Duodenal mucosa (tissue), 2 donors: ENCODE measurements around the gene PAPOLA.
A peak's percentile ranks its signal among the peaks of the same experiment; 100 is the strongest.

Experiments used
- H3K27ac ChIP-seq: one replicate; pipeline ENCODE4 v1.7.0; 2013; ENCODE audit warnings: low read depth, low read length
- H3K27me3 ChIP-seq, 2 donors: one replicate each; pipeline ENCODE4 v1.7.0; 2013; ENCODE audit warnings: low read length in 2 of 2, control low read depth in 1 of 2; ENCODE audit not compliant: insufficient read depth in 2 of 2, control insufficient read depth in 1 of 2
- H3K36me3 ChIP-seq, 2 donors: one replicate each; pipeline ENCODE4 v1.7.0; 2013; ENCODE audit warnings: low read length in 2 of 2, control low read depth in 1 of 2; ENCODE audit not compliant: insufficient read depth in 2 of 2, control insufficient read depth in 1 of 2
- H3K4me1 ChIP-seq, 2 donors: one replicate each; pipeline ENCODE4 v1.7.0; 2013; ENCODE audit warnings: low read length in 2 of 2, control low read depth in 1 of 2; ENCODE audit not compliant: insufficient read depth in 2 of 2, control insufficient read depth in 1 of 2
- H3K4me3 ChIP-seq, 2 donors: one replicate each; pipeline ENCODE4 v1.7.0; 2013; ENCODE audit warnings: low read length in 2 of 2, low read depth in 1 of 2
- H3K9ac ChIP-seq, 2 donors: one replicate each; pipeline ENCODE4 v1.7.0; 2013; ENCODE audit warnings: low read length in 2 of 2, low read depth in 1 of 2
- H3K9me3 ChIP-seq, 2 donors: one replicate each; pipeline ENCODE4 v1.7.0; 2013; ENCODE audit warnings: low read length in 2 of 2, control low read depth in 1 of 2; ENCODE audit not compliant: control insufficient read depth in 1 of 2

PAPOLA gene

DNA sequence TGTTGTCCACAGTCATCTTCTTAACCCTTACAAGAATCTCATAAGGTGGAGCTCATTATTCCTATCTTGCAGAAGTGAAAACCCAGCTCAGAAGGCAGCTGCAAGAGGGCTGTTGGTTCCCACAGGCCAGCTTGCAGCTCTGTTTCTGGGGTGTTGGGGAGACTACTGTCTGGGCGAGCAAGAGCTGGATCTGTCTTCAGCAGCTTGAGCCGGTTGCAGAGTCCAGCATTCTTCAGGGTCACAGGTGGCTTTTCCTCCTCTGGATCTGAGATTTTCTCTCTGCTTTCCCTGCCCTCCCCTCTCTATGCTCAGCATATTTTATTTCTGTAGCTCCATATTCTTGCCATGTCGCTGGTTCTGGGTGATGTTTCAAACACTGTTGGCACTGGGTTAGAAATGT is 87.4 kb downstream of the PAPOLA start:
- no peaks in the 10 kb centered on the region for H3K36me3 ChIP-seq
- H3K9ac ChIP-seq: no peak overlapping the region
- H3K9me3 ChIP-seq: no peaks in the 10 kb centered on the region
- H3K27me3 ChIP-seq: peaks cover 14 to 16% of the 10 kb centered on the region in 2 donors
- no peak overlapping the region for H3K4me3 ChIP-seq
- peaks cover 10 to 11% of the 10 kb centered on the region in 2 donors for H3K4me1 ChIP-seq
- no peak overlapping the region for H3K27ac ChIP-seq

GRCh38 chr14:96590190-96590864 is 88.1 kb downstream of the PAPOLA start:
- Histone ChIP-seq H3K9ac (no peak overlapping the region), H3K4me3 (no peak overlapping the region), H3K36me3 (no peaks in the 10 kb centered on the region), H3K9me3 (no peaks in the 10 kb centered on the region), H3K27me3 (peaks cover 9 to 16% of the 10 kb centered on the region in 2 donors), H3K4me1 (peaks cover 10 to 11% of the 10 kb centered on the region in 2 donors), H3K27ac (no peak overlapping the region)

DNA sequence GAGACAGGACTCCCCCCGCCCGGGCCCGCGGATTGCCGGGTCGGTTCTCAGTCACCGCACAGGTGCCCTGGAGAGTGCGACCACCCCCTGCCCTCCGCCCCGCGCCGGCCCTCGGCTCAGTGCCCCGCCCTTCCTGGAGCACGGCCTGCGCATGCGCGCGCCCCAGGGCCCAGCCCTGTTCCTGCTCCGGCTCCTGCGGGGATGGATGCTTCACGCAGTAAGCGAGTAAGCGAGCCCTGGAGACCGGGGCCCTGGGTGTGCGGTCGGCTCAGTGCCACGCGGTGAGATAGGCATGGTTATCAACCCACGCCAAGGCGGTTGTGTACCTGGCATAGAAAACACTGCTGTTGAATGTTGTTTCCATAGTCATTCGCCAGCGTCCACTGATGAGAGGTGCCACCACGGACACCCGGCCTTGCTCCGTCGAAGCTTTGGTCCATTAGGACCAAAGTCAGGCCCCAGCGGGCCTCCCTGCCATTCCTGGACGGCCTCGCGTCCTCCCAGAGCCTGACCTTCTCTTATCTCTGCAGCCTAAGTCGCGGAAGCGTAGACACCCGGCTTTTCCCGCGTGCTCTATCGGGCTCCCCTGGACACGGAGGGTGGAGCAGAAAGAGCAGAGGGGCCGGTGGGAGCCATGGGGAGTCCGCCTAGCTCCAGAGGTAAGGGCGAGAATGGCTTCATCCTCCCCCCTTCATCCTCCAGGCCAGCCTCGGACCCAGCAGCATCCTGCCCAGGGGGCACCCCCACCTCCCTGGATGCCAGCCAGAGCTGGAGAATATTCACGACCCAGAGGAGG is 90.6 kb downstream of the PAPOLA start:
- no peaks in the 10 kb centered on the region for H3K9me3 ChIP-seq
- no peaks in the 10 kb centered on the region for H3K36me3 ChIP-seq
- peak overlapping the region; percentile 55 to 64 for H3K4me3 ChIP-seq
- H3K27ac ChIP-seq: no peak overlapping the region
- H3K9ac ChIP-seq: no peak overlapping the region
- peaks cover 10 to 11% of the 10 kb centered on the region in 2 donors for H3K4me1 ChIP-seq
- H3K27me3 ChIP-seq: peaks cover 4 to 8% of the 10 kb centered on the region in 2 donors

GRCh38 chr14:96594961-96595360 is 92.8 kb downstream of the PAPOLA start:
- no peak overlapping the region for H3K27ac ChIP-seq
- no peaks in the 10 kb centered on the region for H3K9me3 ChIP-seq
- no peak overlapping the region for H3K4me3 ChIP-seq
- H3K9ac ChIP-seq: no peak overlapping the region
- peaks cover 4 to 8% of the 10 kb centered on the region in 2 donors for H3K27me3 ChIP-seq
- no peaks in the 10 kb centered on the region for H3K36me3 ChIP-seq
- H3K4me1 ChIP-seq: peaks cover 19 to 24% of the 10 kb centered on the region in 2 donors

- no peak overlapping the region for H3K4me3 ChIP-seq
- H3K27ac ChIP-seq: no peak overlapping the region
- H3K27me3 ChIP-seq: peaks cover 4 to 12% of the 10 kb centered on the region in 2 donors
- H3K4me1 ChIP-seq: peaks cover 14 to 18% of the 10 kb centered on the region in 2 donors
- H3K9me3 ChIP-seq: no peaks in the 10 kb centered on the region
- H3K36me3 ChIP-seq: no peaks in the 10 kb centered on the region
- no peak overlapping the region for H3K9ac ChIP-seq
Measured at GRCh38 chr14:96597680-96598079, 95.5 kb downstream of the PAPOLA start.

GRCh38 chr14:96598332-96598928 is 96.2 kb downstream of the PAPOLA start:
- Histone ChIP-seq H3K4me1 (peaks cover 9 to 13% of the 10 kb centered on the region in 2 donors), H3K9ac (no peak overlapping the region), H3K4me3 (peak overlapping the region in 1 of 2 donors; percentile 8), H3K9me3 (no peaks in the 10 kb centered on the region), H3K36me3 (no peaks in the 10 kb centered on the region), H3K27ac (no peak overlapping the region), H3K27me3 (peaks cover 0 to 8% of the 10 kb centered on the region in 2 donors)

DNA sequence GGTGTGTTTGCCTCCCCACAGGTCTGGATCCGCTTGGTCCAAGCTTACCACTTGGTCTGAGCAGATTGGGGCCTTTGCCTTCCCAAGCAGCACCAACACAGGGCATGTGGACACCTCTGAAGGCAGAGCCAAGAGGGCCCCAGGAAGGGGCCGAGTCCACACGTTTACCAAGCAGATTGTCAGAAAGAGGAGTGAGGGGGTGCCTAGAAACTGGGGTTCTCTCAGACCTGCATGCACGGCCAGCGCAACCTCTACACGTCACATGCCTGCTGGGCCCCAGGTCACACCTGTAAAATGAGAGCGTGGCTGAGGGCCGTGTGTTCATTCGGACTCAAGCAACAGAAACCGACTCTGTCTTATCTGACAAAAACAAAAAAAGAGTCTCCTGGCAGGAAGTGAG is 96.9 kb downstream of the PAPOLA start:
- Histone ChIP-seq H3K36me3 (no peaks in the 10 kb centered on the region), H3K9me3 (no peaks in the 10 kb centered on the region), H3K4me3 (no peak overlapping the region), H3K4me1 (peaks cover 9 to 13% of the 10 kb centered on the region in 2 donors), H3K9ac (no peak overlapping the region), H3K27me3 (peaks cover 0 to 5% of the 10 kb centered on the region in 2 donors), H3K27ac (no peak overlapping the region)

DNA sequence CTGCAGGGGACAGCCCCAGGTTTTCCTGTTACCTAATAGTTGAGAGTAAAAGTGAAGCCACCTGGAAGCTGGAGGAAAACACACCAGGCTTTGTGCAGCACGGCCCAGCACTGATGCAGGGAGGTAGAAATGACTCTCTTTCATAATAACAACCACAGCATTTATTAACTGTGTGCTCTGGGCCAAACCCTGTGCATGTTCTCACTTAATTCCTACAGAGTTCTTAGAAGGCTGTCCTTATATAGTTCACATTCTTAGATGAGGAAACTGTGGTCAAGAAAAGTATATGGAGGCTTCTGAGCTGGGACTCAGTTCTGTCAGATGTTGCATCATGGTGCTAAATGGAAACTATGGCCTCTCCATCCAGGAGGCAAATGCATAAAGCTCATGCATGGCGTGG is 100.0 kb downstream of the PAPOLA start:
- Histone ChIP-seq H3K9ac (no peak overlapping the region), H3K27me3 (peaks cover 0 to 5% of the 10 kb centered on the region in 2 donors), H3K27ac (no peak overlapping the region), H3K4me3 (no peak overlapping the region), H3K4me1 (peaks cover 9 to 13% of the 10 kb centered on the region in 2 donors), H3K36me3 (no peaks in the 10 kb centered on the region), H3K9me3 (no peaks in the 10 kb centered on the region)

DNA sequence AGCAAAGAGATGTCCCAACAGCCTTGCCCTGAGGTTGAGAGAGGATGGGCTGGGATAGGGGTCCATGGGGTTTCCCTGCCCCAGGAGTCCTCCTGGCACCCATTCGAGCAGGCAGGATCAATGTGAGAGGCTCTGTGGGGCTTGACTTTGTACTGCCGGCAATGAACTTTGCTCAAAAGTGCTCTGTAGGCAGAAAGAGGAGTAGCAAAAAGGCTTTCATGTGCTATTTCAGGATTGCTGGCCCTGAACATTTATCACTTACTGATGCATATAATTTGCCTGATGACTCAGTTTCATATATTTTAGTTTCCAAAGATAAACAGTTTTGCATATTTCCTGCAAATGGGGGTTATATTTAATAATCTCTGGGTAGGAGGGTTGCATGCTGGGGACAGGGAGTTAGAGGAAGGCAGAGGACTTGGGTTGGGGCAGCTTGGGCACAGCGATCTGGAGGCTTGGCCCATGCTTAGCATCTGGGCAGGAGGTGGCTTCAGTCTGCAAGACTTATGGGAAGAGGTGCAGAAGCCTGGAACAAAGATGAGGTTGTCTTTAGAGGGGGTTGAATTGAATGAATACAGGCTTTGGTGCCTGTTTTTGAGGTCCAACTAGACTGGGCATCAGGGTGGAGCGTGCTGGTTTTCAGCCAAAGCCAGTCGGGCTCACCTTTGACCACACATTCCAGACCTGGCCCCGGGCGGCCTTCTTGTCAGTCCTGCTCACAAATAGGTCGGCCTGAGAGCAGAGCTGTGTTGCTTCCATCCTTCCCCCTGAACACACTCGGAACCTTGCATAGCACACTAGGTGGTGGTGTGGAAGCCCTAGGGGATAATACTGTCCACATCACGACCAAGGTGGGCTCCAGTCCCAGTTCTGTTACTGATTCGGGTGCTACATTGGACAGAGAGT is 101.4 kb downstream of the PAPOLA start:
- Histone ChIP-seq H3K9ac (no peak overlapping the region), H3K36me3 (no peaks in the 10 kb centered on the region), H3K27ac (no peak overlapping the region), H3K27me3 (peaks cover 0 to 5% of the 10 kb centered on the region in 2 donors), H3K4me1 (peaks cover 9% of the 10 kb centered on the region in 2 donors), H3K9me3 (no peaks in the 10 kb centered on the region), H3K4me3 (no peak overlapping the region)
